ENCODE measurements around the gene TMEM151B.
"Not testable (repeated sequence)": the region's sequence is repeated elsewhere in the genome, so short reads cannot be mapped to it uniquely, and the experiment has no call there.

Gene TMEM151B

GRCh38 chr6:44321210-44321609 lies 51.0 kb downstream of the TMEM151B start:
- Histone ChIP-seq H3K4me1 (no peaks in the 10 kb centered on the region), H3K27ac (no peak overlapping the region), H3K27me3 (peaks cover 0 to 20% of the 10 kb centered on the region in 2 donors), H3K4me3 (no peak overlapping the region), H3K36me3 (no peaks in the 10 kb centered on the region), H3K9me3 (no peaks in the 10 kb centered on the region)
- TF ChIP-seq, protein P1, sequence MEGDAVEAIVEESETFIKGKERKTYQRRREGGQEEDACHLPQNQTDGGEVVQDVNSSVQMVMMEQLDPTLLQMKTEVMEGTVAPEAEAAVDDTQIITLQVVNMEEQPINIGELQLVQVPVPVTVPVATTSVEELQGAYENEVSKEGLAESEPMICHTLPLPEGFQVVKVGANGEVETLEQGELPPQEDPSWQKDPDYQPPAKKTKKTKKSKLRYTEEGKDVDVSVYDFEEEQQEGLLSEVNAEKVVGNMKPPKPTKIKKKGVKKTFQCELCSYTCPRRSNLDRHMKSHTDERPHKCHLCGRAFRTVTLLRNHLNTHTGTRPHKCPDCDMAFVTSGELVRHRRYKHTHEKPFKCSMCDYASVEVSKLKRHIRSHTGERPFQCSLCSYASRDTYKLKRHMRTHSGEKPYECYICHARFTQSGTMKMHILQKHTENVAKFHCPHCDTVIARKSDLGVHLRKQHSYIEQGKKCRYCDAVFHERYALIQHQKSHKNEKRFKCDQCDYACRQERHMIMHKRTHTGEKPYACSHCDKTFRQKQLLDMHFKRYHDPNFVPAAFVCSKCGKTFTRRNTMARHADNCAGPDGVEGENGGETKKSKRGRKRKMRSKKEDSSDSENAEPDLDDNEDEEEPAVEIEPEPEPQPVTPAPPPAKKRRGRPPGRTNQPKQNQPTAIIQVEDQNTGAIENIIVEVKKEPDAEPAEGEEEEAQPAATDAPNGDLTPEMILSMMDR (IDR thresholded peaks at IDR 0.05), result no peak
- intact Hi-C loops (cut with DNase I; ENCODE audit: low total_unique reads), result no loop called here
- no peak for DNase-seq

GRCh38 chr6:44327096-44327495 lies 56.8 kb downstream of the TMEM151B start:
- intact Hi-C loops (cut with DNase I; ENCODE audit: low total_unique reads), result no loop called here
- Histone ChIP-seq H3K4me3 (no peak overlapping the region), H3K27ac (no peak overlapping the region)

GRCh38 chr6:44327760-44328159 lies 57.5 kb downstream of the TMEM151B start:
- Histone ChIP-seq H3K27me3 (peaks cover 0 to 23% of the 10 kb centered on the region in 2 donors), H3K9me3 (no peaks in the 10 kb centered on the region), H3K36me3 (no peaks in the 10 kb centered on the region), H3K27ac (no peak overlapping the region), H3K4me1 (no peaks in the 10 kb centered on the region), H3K4me3 (no peak overlapping the region)
- TF ChIP-seq, protein P1 (IDR thresholded peaks at IDR 0.05), result no peak
- intact Hi-C loops (cut with DNase I; ENCODE audit: low total_unique reads), result no loop called here
- no peak for DNase-seq

More at GRCh38 chr6:44327096-44327495, 56.8 kb downstream of the TMEM151B start:
- TF ChIP-seq, protein P1 (IDR thresholded peaks at IDR 0.05), result no peak
- no peaks in the 10 kb centered on the region for H3K9me3 ChIP-seq
- DNase-seq, result no peak
- peaks cover 0 to 23% of the 10 kb centered on the region in 2 donors for H3K27me3 ChIP-seq
- H3K36me3 ChIP-seq, result no peaks in the 10 kb centered on the region
- no peaks in the 10 kb centered on the region for H3K4me1 ChIP-seq

- intact Hi-C loops (cut with DNase I; ENCODE audit: low total_unique reads); H3K4me1 ChIP-seq; H3K36me3 ChIP-seq; DNase-seq; H3K27ac ChIP-seq; H3K4me3 ChIP-seq; H3K9me3 ChIP-seq: not testable (repeated sequence)
- H3K27me3 ChIP-seq, result peaks cover 0 to 25% of the 10 kb centered on the region in 2 donors
Measured at GRCh38 chr6:44328203-44328602, 58.0 kb downstream of the TMEM151B start.

- Histone ChIP-seq H3K27ac (no peak overlapping the region), H3K27me3 (peaks cover 0 to 38% of the 10 kb centered on the region in 2 donors), H3K4me1 (no peaks in the 10 kb centered on the region), H3K4me3 (no peak overlapping the region), H3K9me3 (no peaks in the 10 kb centered on the region), H3K36me3 (no peaks in the 10 kb centered on the region)
- DNase-seq, result no peak
- intact Hi-C loops (cut with DNase I; ENCODE audit: low total_unique reads), result no loop called here
- TF ChIP-seq, protein P1 (IDR thresholded peaks at IDR 0.05), result no peak
Measured at GRCh38 chr6:44329858-44330257, 59.6 kb downstream of the TMEM151B start.

DNA sequence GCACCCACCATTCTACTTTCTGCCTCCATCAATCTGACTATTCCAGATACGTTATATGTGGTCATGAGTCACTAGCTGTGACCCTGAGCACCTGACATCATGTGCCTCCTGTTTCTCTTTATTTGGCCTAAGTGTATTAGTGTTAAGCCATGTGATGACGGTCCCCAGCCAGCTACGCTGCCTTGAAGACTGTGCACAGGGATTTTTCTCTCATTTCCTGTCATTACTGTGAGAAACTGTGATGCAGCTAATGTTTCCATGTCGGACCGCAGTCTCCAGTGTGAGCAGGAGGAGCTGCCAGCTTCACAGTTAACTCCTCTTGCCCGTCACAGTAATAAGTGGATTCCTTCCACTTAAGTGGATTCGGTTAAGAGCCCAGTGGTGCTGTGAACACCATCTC lies 62.3 kb downstream of the TMEM151B start:
- Histone ChIP-seq H3K36me3 (no peaks in the 10 kb centered on the region), H3K4me3 (no peak overlapping the region), H3K27ac (no peak overlapping the region), H3K27me3 (peaks cover 0 to 56% of the 10 kb centered on the region in 2 donors), H3K4me1 (no peaks in the 10 kb centered on the region), H3K9me3 (no peaks in the 10 kb centered on the region)
- intact Hi-C loops (cut with DNase I; ENCODE audit: low total_unique reads), result no loop called here
- TF ChIP-seq, protein P1 (IDR thresholded peaks at IDR 0.05), result no peak
- DNase-seq, result no peak

Data from tibial artery (tissue), 4 donors.